GM23338 (cell line): ENCODE measurements around the gene OVAAL. TPM values are rescaled to one million over a fixed set of nuclear protein-coding genes. Genes with fewer than 3 reads are reported as not detected.

ENCODE experiments used
- polyA plus RNA-seq: library from polyadenylated mRNA; unstranded; fragments of >200 nt; fragmentation: Nextera tagmentation; extraction: Ambion mirVana; gene quantifications from 2 replicates; pipeline ENCODE4 v1.2.1, GENCODE V29; 2016
- small RNA-seq: library from RNA; depleted of rRNA; stranded (forward); fragments of <200 nt; gene quantifications from one replicate; pipeline ENCODE3, GENCODE V24; 2014; ENCODE audit warnings: low replicate concordance
- total RNA-seq: library from RNA; depleted of rRNA; stranded (reverse); fragments of >200 nt; shearing (Covaris generic); gene quantifications from 2 replicates; pipeline ENCODE4 v1.2.3, GENCODE V29; 2014; rRNA removed

The OVAAL gene
- total and polyA plus RNA-seq, 2 experiments from 2014 or later, result not detected

Small RNA genes lying within 50 kb of the gene (small RNA-seq; reads per million reads assigned to genes)
- gene RF00019, result not detected

Other genes with a start within 250 kb of the OVAAL start
- gene ACBD6, start 56.4 kb upstream of the OVAAL start, total RNA-seq, result 65.9 and 75.7 TPM in 2 replicates
- gene ACBD6, start 56.4 kb upstream of the OVAAL start, polyA plus RNA-seq, result 88.8 and 91.5 TPM in 2 replicates
- gene XPR1, start 73.1 kb downstream of the OVAAL start, total RNA-seq, result 34.0 and 38.1 TPM in 2 replicates
- 7.3 and 9.3 TPM in 2 replicates for gene XPR1, start 73.1 kb downstream of the OVAAL start, polyA plus RNA-seq